ENCODE data around the gene PCDH10.

DNA sequence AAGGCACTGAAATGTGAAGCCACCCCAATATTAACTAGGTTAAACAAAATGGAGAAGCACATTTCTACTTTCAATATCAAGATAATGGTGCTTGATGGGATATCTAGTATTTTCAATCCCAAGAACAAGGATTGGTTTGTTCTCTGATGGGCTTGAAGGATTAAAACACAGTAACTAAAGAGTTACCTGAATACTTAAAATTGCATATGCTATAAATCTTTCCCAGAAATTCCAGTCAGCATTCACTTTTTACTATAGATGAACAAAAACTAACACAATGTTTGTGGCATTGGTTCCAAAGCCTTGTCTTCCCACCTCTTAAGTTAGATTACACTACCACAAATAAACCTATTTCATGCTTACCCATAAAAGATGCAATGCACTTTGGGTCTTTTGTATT, 3.9 kb upstream of the PCDH10 start:
- TF ChIP-seq POLR2A (IDR thresholded peaks at IDR 0.05), result no peak
- TF ChIP-seq, protein P1, sequence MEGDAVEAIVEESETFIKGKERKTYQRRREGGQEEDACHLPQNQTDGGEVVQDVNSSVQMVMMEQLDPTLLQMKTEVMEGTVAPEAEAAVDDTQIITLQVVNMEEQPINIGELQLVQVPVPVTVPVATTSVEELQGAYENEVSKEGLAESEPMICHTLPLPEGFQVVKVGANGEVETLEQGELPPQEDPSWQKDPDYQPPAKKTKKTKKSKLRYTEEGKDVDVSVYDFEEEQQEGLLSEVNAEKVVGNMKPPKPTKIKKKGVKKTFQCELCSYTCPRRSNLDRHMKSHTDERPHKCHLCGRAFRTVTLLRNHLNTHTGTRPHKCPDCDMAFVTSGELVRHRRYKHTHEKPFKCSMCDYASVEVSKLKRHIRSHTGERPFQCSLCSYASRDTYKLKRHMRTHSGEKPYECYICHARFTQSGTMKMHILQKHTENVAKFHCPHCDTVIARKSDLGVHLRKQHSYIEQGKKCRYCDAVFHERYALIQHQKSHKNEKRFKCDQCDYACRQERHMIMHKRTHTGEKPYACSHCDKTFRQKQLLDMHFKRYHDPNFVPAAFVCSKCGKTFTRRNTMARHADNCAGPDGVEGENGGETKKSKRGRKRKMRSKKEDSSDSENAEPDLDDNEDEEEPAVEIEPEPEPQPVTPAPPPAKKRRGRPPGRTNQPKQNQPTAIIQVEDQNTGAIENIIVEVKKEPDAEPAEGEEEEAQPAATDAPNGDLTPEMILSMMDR (IDR thresholded peaks at IDR 0.05), result no peak

Data from right lobe of liver (tissue), 4 donors.